ENCODE data around the gene SANBR.

Gene SANBR

GRCh38 chr2:61045226-61045625 lies 20.4 kb upstream of the SANBR start:
- TF ChIP-seq CTCF (IDR thresholded peaks at IDR 0.05; ENCODE audit: low read depth, low read length): no peak

GRCh38 chr2:61045999-61046398 lies 19.7 kb upstream of the SANBR start:
- H3K4me3 ChIP-seq (ENCODE audit: low read depth, low read length): no peak overlapping the region
- TF ChIP-seq CTCF (IDR thresholded peaks at IDR 0.05; ENCODE audit: low read depth, low read length): no peak

More at GRCh38 chr2:61045226-61045625, 20.4 kb upstream of the SANBR start:
- H3K4me3 ChIP-seq (ENCODE audit: low read depth, low read length): no peak overlapping the region

GRCh38 chr2:61055557-61055956 lies 10.1 kb upstream of the SANBR start:
- no peak for TF ChIP-seq CTCF (IDR thresholded peaks at IDR 0.05; ENCODE audit: low read depth, low read length)
- no peak overlapping the region for H3K4me3 ChIP-seq (ENCODE audit: low read depth, low read length)

GRCh38 chr2:61057562-61057961 lies 8.1 kb upstream of the SANBR start:
- TF ChIP-seq CTCF (IDR thresholded peaks at IDR 0.05; ENCODE audit: low read depth, low read length): no peak
- no peak overlapping the region for H3K4me3 ChIP-seq (ENCODE audit: low read depth, low read length)

GRCh38 chr2:61059382-61059781 lies 6.3 kb upstream of the SANBR start:
- TF ChIP-seq CTCF (IDR thresholded peaks at IDR 0.05; ENCODE audit: low read depth, low read length): no peak
- H3K4me3 ChIP-seq (ENCODE audit: low read depth, low read length): no peak overlapping the region

GRCh38 chr2:61074100-61074499 lies 8.4 kb downstream of the SANBR start:
- no peak overlapping the region for H3K4me3 ChIP-seq (ENCODE audit: low read depth, low read length)
- no peak for TF ChIP-seq CTCF (IDR thresholded peaks at IDR 0.05; ENCODE audit: low read depth, low read length)

- no peak for TF ChIP-seq CTCF (IDR thresholded peaks at IDR 0.05; ENCODE audit: low read depth, low read length)
- H3K4me3 ChIP-seq (ENCODE audit: low read depth, low read length): no peak overlapping the region
Observed at GRCh38 chr2:61085883-61086282, 20.2 kb downstream of the SANBR start.

All from WI38 (cell line).